Kidney glomerular epithelial cell (primary cell): ENCODE data around the gene RHEBL1.
A peak's percentile ranks its signal among the peaks of the same experiment; 100 is the strongest.
"Not testable (repeated sequence)": the region's sequence is repeated elsewhere in the genome, so short reads cannot be mapped to it uniquely, and the experiment has no call there.

ENCODE experiments used
- DNase-seq: peaks from one replicate; lab custom pipeline; 2025; lab: John Stamatoyannopoulos, UW

RHEBL1 gene

DNA sequence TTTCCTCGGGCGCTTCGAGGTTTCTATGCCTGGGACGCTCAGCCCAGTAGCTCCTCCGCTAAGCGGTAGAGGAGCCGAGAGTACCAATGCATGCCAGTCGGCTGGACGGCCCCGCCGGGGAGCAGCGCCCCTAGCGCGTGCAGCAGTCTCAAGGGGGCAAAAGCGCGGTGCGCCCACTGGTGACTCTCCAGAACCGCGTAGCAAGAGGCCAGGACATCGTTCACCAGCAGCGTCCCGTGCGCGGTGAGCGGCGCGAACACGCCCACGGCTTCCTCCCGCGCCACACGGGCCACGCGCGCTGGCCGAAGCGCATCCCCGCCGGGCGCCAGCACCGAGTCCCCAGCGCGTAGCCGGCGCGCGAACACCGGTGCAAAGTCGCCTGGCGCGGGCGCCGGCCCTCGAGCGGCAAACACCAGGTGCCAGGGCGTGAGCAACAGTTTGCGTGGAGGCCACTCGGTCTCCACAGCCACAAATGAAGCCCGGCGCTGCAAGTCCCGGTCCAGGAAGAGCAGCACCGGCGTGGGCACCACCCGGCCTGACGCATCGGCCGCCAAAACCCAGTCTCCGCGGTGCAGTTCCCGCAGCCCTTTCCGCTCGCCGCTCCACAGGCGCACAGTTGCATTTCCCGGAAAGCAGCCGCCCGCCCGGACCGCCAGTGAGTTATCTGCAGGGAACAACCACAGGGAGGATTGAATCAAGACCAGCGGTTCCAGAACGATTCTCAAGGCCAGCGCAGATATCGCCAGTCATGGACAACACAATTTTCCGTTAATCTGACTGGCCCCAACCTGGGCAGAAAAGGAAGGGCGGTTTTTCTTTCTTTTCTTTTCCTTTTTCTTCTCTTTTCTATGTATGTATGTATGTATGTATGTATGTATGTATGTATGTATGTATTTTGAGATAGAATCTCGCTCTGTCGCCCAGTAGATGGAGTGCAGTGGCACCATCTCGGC is 20.3 kb upstream of the RHEBL1 start:
- DNase-seq, result peak; percentile 37

DNA sequence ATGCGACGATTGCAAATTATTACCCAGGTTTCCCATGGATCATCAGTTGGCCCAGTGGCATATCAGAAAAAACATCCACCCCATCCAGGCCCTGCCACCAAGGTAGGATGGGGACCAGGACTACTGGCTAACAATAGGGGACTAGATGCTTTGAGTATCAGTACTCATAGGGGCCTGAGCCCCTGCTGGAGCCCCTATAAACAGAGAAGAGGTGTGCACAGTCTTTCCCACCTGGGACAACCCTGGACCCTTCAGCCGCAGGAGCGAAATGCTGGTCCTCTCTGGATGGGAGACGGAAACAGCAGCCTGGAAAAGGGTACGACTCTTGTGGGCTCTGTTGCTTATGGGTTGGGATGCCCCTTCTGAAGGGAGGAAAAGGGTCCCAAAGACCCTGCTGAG is 19.2 kb upstream of the RHEBL1 start:
- DNase-seq, result no peak

DNA sequence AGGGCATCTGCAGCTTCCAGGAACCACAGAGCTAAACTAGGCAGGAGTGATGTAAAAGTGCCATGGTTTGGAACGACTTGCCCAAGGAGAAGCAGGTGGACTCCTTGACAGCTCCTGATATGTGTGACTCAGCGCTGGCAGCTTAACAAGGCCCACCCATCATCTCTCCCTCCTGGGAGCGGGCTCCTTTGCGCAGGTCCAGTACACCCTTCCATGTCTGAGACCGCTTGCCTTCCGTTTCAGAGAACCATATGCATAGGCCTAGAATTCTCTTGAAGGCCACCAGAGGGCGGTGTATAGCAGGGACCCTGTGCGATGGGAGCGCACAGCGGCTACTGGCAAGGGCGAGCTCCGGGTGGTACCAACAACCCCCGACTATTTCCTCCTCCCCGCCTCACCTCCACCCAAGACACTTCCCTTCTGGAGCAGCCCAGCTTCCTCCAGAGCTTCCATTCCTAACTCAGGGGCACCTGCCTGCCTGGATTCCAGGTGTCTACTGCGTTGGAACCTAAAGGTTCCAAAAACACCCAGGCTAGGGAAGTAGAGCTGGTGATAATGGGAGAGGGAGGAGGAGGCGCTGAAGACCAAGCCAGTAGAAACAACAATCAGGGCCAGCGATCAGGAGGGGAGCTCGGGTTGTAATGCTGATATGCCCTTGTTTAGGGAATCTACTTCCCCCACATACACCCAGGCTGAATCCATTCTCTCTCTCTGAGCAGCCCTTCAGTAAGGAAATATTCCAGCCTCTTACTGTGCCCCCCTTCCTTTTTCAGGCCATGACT is 18.6 kb upstream of the RHEBL1 start:
- DNase-seq, result peak; percentile 93

DNA sequence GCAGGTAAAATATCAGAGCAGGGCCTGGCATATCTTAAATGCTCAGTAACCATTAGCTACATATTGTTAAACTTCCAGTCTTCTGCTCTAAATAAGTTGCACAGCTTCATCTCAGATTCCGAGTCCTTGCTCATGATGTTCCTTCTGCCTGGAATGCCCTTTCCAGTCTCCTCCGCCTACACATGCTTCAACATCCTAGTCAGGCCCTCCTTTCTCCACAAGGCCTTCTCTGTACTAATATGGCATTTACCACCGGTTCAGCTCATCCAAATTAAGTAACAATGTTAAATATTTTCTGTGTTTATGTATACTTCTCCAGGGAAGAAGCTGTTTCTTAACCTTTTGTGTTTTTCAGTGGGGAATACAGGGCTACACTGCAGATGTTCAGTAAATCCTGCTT is 16.3 kb upstream of the RHEBL1 start:
- DNase-seq, result no peak

DNA sequence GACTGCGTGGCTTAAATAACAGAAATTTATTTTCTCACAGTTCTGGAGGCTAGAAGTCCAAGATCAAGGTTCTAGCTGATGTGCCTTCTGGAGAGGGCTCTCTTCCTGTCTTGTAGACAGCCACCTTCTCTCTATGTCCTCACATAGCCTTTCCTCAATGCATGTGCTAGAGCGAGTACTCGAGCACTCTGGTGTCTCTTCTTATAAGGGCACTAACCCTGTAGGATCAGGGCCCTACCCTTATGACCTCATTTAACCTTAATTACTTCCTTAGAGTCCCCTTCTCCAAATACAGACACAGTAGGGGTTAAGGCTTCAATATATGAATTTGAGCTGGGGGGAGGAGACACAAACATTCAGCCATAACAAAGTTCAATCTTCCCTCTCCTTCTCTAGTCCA is 14.7 kb upstream of the RHEBL1 start:
- DNase-seq, result no peak

DNA sequence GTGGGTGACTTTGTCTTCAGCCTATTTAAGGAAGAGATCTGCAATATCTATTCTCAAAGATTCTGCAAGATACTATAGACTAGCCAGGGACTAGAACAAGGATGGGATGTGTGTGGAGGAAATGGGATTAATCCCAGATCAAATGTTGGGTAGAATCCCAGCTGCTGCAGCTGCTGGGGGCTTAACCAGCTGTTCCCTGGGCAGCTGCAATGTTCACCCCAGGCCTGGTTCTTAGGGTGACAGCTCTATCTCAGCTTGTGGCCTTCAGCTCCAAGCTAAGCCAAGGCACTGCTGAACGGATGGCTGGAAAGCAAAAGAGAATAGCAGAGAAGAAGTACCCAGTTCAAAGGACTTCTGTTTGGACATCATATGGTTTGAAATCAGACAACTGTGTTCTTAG is 10.0 kb upstream of the RHEBL1 start:
- DNase-seq, result no peak

DNA sequence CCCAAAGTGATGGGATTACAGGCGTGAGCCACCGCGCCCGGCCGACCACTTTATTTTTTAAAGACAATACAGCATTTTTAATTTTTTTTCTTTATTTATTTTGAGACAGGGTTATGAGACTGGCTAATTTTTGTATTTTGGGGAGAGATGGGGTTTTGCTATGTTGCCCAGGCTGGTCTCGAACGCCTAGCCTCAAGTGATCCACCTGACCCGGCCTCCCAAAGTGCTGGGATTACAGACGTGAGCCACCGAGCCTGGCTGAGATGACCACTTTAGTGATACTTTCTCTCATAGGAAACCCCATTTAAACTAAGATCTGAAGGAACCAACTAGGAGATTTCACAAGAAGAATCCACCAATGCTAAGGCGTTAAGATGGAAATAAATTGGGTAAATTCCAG is 1.2 kb upstream of the RHEBL1 start:
- no peak for DNase-seq

DNA sequence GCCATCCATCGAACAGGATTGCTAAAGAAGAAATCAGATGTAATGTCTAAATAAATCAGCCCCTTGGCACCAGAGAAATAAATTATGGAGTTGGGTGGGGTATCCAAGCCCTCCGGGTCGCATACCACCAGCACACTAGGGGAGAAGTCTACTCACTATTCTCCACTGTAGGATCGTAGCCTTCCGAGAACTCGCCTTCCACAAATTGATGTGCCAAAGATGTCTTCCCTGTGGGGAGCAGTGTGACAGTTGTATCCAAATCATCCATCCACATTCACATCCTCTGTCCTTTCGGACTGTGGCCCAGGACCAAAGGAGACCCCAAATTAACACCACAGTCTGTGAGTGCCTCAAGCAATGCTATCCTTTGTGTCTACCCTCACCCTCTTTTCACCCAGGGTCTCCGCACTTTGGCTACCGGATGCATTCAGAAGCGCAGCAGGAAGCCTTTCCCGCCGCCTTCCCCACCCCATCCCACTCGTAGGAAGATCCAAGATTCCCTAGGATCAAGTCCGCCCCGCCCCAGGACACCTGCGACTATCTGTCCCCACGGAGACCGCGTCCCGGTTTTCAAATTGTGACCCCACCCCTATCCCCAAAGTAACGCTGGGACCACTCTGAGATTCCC is 786 bp downstream of the RHEBL1 start:
- no peak for DNase-seq

DNA sequence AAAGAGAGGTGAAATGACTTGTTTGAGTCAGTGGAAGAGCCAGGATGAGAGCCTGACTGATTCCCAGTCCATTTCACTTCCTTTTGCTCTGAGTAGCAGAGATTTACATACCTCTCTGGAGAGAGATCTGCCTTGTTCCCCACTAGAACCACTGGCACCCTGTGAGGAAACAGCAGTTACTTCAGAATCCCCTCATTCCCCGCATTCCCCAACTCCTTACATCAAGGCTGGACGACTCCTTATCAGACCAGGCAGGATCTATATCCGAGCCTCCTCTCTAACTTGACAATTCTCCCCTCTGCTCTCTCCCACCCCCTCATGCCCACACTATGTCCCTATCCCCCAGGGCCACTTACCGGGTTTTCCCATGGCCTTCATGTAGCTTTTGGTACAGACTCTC is 3.7 kb downstream of the RHEBL1 start:
- DNase-seq, result no peak

DNA sequence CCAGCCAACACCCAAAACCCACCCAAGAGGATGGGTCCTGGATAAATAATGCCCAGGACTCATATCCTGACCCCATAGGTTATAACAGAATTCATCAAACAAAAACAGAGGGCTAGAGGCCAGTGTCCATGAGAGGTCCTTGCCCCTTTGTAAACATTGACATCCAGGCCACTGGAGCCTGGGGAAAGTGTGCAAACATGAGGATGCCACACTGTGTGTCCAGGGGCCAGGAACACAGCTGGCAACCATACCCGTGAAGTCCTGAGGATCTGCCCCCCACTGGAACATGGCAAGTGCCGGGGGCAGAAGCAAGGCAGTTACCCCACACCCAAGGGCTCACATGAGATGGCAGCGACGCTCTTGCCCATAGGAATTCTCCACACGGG is 5.0 kb downstream of the RHEBL1 start:
- DNase-seq, result no peak

DNA sequence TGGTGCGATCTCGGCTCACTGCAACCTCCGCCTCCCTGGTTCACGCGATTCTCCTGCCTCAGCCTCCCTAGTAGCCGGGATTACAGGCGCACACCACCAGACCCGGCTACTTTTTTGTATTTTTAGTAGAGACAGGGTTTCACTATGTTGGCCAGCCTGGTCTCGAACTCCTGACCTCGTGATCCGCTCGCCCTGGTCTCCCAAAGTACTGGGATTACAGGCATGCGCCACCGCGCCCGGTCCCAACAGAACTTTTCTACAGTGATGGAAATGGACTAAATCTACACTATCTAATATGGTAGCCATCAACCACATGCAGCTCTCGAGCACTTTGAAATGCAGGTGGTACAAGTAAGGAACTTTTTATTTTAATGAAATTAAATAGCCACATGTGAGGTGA is 7.9 kb downstream of the RHEBL1 start:
- not testable (repeated sequence) for DNase-seq

DNA sequence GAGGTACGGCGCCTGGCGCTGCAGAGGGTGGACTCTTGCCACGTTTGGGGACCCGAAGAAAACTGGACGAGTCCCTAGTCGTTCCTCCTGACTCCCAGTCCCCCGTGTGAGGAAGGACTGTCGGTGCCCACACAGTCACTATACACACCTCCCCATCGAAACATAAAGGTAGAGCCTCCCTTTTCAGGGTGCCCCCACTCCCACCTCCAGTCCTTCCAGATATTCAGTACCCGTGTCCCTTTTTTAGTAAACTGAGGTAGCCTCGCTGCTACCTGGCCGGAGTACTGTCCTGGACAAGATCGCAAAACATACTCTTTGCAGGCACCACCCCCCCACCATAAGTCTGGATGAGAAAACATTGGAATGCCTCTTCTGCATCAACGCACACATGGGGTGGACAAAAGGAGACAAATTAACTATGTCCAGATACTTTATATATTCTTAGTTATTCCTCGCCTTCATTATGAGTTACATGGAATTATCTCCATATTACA is 8.6 kb downstream of the RHEBL1 start:
- DNase-seq, result no peak

DNA sequence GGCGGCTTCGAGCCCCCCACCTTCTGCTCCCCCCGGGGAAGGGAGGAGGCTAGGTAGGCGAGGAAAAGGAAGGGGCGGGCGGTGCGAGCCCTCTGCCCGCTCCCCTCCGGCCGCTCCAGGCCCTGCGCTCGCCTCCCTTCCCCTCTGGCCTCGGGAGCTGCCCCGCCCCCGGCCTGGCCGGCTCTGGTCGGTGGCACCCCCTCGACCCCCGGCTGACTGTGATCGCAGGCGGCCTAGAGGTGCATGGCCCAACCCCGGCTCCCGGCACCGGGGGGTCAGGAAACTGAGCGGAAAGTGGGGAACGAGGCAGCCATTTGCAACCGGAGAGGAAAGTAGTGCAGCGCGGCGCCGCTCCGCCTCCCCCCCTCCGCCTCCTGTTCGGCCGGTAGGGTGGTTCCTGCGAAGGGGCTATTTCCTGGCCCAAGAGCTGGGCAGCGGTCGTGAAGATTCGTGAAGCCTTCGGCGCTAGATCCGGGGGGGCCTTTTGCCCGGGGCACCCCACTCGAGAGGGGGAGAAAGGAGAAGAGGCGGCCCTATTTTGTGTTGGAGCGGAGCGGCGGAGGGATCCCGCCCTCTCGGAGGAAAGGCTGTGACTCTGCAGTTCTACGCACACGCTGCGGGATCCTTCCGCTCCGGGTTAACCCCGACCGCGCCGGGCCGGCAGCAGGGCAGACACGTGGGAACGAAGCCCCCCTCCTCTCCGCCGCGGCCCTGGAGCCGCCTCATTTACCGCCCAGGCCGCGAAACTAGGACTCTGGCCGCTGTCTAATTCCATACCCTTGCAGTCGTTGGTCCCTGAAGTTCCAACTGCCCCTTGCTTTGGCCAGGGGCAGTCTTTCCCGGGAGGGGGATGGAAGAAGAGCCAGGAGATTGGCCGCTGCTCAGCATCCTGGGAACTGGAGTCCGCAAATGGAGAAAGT is 9.3 kb downstream of the RHEBL1 start, which contains the start of gene KMT2D:
Gene KMT2D (minus strand): TSS at position 558 of the 920 bp plus-strand sequence. CDS start 5,470 bp downstream, outside the sequence.
- DNase-seq, result peak; percentile 80

DNA sequence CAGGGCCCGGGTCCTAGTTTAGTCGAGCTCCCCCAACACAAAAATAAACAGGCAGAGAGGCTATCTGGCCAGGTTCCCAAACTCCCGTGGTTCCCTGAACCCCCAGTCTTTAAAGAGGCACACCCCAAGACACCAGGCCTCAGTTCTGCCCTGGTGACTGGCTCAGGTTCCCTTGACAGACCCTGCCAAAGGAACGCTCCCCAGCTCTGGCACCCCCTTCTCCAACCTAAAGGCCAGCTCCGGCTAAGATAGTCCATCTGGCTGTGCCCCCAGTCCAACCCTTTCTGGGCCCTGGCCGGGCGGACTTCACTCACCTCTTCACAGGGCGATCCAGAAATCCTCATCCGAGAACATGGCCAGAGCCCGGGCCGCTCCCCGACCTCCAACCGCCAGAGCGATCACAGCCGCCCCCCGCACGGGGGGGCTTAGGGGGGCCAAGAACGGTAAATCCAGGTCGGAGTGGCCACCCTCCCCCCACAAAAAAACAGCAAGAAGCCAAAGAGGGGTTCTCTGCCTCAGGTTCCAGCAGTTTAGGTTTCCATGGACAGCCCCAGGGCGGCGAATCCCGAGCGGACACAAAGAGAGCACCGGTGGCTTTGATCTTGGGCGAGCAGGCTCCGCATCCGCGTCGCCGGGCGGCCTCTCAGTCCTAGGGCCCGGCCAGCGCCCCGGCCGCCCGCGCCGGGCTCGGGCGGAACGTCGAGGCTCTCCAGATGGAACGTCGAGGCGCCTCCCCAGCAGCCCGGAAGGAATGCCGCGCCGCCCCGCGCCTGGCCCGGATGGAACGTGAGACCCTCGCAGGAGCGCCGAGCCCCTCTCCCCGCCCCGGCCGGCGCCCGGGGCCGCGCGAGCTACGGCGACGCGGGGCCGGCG is 10.2 kb downstream of the RHEBL1 start:
- DNase-seq, result no peak

DNA sequence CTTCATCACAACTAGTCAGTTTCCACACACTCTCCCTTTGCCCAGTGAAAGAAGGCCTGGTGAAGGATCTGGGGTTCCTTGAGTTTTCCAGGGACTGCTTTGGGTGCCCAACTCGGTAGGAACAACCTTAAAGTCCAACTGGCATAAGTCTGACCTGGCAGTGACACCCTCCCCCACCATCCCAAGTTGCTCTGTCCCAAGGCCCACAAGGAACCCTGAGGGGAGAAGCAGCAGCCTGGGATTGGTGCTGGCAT is 10.8 kb downstream of the RHEBL1 start:
- no peak for DNase-seq

DNA sequence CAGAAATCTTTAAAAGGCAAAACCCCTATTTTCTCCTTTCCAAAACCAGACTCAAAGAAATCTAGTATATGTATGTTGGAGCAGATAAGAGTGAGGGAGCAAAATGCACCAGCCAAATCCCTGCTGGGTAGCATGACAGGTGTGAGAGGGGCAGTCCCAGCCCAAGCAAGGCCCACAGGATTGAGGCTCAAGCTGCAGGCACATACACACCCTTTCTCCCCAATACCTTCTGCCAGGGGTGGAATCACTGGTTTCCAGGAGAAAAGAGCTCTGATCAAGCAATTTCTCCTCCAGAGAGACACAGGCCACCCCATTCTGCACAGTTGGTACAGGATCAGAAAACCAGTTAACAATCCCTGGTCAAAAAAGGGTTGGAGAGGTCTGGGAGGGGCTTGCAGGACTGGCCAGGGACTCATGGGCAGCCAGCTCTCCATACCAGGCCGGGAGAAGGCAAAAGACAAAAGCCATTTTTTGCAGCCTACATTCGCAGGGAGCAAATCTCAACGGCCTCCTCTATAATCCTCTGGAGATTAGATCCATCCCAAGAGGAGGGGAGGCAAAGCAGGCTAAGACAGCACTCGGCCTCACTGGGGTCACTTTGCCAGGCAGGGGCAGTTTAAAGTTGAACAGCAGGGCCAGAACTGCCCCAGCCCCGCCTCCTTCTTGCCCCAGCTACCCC is 11.3 kb downstream of the RHEBL1 start:
- no peak for DNase-seq

DNA sequence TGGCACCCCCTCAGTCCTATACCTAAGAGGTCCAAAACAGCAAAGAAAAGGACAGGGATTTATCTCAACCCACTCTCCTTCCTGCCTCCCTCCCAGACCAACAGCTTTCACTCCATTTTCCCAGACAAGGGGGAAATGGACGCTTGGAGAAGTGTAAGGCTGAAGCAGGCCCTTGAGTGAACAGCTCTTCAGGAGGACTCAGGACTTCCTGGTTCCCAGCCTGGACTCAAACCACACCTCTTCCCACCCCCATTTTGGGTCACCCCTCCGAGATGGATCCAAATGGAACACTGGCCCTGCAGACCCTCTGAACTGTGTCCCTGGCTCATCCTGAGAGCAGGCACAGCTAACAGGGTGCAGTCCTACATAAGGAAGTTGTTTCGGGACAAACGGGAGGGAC is 11.9 kb downstream of the RHEBL1 start:
- DNase-seq, result no peak

DNA sequence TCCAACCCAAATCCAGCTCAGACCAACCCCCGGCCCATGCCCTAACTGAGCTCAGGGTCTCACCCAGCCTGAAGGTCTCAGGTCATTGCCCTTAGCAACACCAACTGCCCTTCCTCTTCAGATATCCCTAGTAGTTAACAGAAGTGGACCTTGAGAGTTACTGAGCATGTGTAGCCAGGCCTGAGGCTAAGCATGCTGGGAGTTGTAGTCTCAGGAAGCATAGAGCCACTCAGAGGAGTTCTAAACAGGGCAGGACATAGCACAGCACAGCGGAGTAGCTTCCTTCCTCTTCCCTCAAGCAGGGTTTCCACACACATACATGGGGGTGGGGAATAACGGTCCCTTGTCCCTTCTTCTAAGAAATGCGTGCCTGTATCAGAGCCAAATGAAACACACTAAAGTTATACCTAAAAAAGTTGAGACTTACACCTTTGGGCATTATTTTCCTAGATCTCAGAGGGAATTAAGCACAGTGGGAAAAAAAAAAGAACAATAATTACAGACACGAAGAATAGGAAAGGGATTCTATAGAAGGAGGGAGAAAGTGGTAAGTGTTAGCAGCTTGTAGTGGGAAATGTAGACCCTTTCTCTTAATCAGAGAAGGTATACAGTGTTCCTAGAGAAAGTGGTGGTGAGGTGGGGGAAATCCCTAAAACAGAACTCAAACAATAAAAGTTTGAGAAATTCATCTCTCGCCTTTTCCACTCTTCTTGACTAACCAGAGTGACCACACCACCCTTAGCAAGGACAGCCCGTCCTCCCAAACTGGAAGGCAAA is 13.6 kb downstream of the RHEBL1 start:
- no peak for DNase-seq

DNA sequence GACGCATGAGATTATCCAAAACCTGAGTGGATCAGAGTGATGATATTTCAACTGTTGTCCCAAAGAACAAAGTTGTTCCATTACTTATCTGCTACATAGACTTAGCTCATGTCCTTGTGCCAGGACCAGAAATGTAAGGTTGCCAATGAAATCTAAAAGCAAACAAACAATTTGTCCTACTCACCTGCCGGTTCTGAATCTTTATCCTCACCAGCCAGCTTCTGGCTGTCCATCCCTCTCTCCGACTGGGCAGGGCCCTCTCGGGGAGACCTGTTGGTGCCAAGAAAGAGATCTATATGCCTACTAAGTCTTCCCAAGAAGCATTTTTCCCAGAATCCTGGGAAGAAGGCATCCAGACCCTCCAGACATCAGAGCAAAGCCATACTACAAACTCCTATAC is 14.7 kb downstream of the RHEBL1 start:
- no peak for DNase-seq
